Fibroblast of lung (primary cell): ENCODE measurements around the gene SORCS2. TPM values are rescaled to one million over a fixed set of nuclear protein-coding genes. Genes with fewer than 3 reads are reported as not detected.

Experiments used
- DNase-seq, 2 donors: peaks; one replicate each; pipeline versions ENCODE4 v3.0.0 to v3.0.0-alpha.2; 2010; ENCODE audit warnings: low read depth in 2 of 2
- H2AFZ ChIP-seq: 2 replicates; pipeline ENCODE4 v1.5.1; 2012; ENCODE audit warnings: low read length, control low read depth, inconsistent platforms
- H3K27ac ChIP-seq: 2 replicates; pipeline ENCODE4 v1.5.1; 2011; ENCODE audit warnings: low read length, control low read depth; ENCODE audit not compliant: insufficient read depth
- H3K27me3 ChIP-seq: 2 replicates; pipeline ENCODE4 v1.5.1; 2011; ENCODE audit warnings: mild to moderate bottlenecking, low read length; ENCODE audit not compliant: control insufficient read depth, insufficient read depth
- H3K36me3 ChIP-seq: 2 replicates; pipeline ENCODE4 v1.5.1; 2011; ENCODE audit warnings: low read length; ENCODE audit not compliant: control insufficient read depth, insufficient read depth
- H3K4me1 ChIP-seq: 2 replicates; pipeline ENCODE4 v1.5.1; 2011; ENCODE audit warnings: low read length; ENCODE audit not compliant: control insufficient read depth, insufficient read depth; ENCODE audit errors: extremely low read depth
- H3K4me2 ChIP-seq: 2 replicates; pipeline ENCODE4 v1.5.1; 2011; ENCODE audit warnings: low read length, control low read depth; ENCODE audit not compliant: insufficient read depth; ENCODE audit errors: extremely low read depth
- H3K4me3 ChIP-seq, 4 experiments: fragments of 200-600 bp in 1 of 4; sonication (generic) in 1 of 4; replicated peaks in 1 of 4; 2 replicates each; pipeline ENCODE4 v1.5.1; 2011 to 2016; ENCODE audit warnings: low read length in 4 of 4, low read depth in 3 of 4, mild to moderate bottlenecking in 3 of 4, control low read depth in 2 of 4, inconsistent platforms in 1 of 4, mixed read lengths in 1 of 4; ENCODE audit not compliant: insufficient read depth in 1 of 4; ENCODE audit errors: control extremely low read depth in 1 of 4
- H3K79me2 ChIP-seq: 2 replicates; pipeline ENCODE4 v1.5.1; 2012; ENCODE audit warnings: mild to moderate bottlenecking, low read length, inconsistent platforms; ENCODE audit not compliant: control insufficient read depth, insufficient read depth
- H3K9ac ChIP-seq: 2 replicates; pipeline ENCODE4 v1.5.1; 2011; ENCODE audit warnings: mild to moderate bottlenecking, low read length, control low read depth; ENCODE audit not compliant: insufficient read depth
- H3K9me3 ChIP-seq: 2 replicates; pipeline ENCODE4 v1.5.1; 2012; ENCODE audit warnings: low read depth, low read length; ENCODE audit not compliant: control insufficient read depth, insufficient read depth
- H4K20me1 ChIP-seq: 2 replicates; pipeline ENCODE4 v1.5.1; 2011; ENCODE audit warnings: low read length; ENCODE audit not compliant: control insufficient read depth, insufficient read depth; ENCODE audit errors: extremely low read depth
- CTCF ChIP-seq, 2 donors: IDR thresholded peaks in 1 of 2; conservative IDR thresholded peaks in 1 of 2; 1 replicate in 1 of 2; 2 replicates in 1 of 2; pipeline ENCODE4 v1.5.1; 2011 to 2012; ENCODE audit warnings: low read length in 2 of 2, control low read depth in 1 of 2, inconsistent platforms in 1 of 2, low read depth in 1 of 2, mild to moderate bottlenecking in 1 of 2
- EZH2 ChIP-seq: IDR thresholded peaks from 2 replicates; pipeline ENCODE4 v1.5.1; 2012; ENCODE audit warnings: low read length, control low read depth, mild to moderate bottlenecking; ENCODE audit errors: missing control alignments
- polyA plus RNA-seq, 2 donors: library from polyadenylated mRNA; depleted of rRNA in 1 of 2; stranded (reverse) in 1 of 2; unstranded in 1 of 2; fragments of >200 nt; gene quantifications; 2 replicates each; pipeline ENCODE4 v1.2.1, GENCODE V29; 2011 to 2012; ENCODE audit warnings: missing spikeins in 1 of 2
- total RNA-seq: library from RNA; depleted of rRNA; stranded (reverse); fragments of >200 nt; gene quantifications from 2 replicates; pipeline ENCODE4 v1.2.1, GENCODE V29; 2014

SORCS2 gene
- total and polyA plus RNA-seq, 2 donors (not counting 1 experiment from before 2014, with no cell fraction given): 0.17 to 0.41 TPM

- H3K27me3 ChIP-seq: peaks cover 4% of the 10 kb centered on the region
- no peak overlapping the region for H3K9ac ChIP-seq
- TF ChIP-seq CTCF (conservative IDR thresholded peaks at IDR 0.05 in 1 of 2, IDR thresholded peaks at IDR 0.05 in 1 of 2; ENCODE audit: low read depth in 1 of 2, low read length in 2 of 2) (no peak), EZH2 (no peak)
- no peak overlapping the region for H3K4me3 ChIP-seq
- H3K27ac ChIP-seq: no peak overlapping the region
- no peaks in the 10 kb centered on the region for H3K9me3 ChIP-seq
- H4K20me1 ChIP-seq: no peaks in the 10 kb centered on the region
- no peaks in the 10 kb centered on the region for H3K36me3 ChIP-seq
- H3K79me2 ChIP-seq: no peaks in the 10 kb centered on the region
- H3K4me1 ChIP-seq: no peaks in the 10 kb centered on the region
- DNase-seq: no peak
- no peak overlapping the region for H3K4me2 ChIP-seq
- H2AFZ ChIP-seq: no peak overlapping the region
These were observed 222.6 kb downstream of the SORCS2 start for GRCh38 chr4:7414736-7415510.

GRCh38 chr4:7415927-7416686 lies 223.8 kb downstream of the SORCS2 start:
- no peak overlapping the region for H3K4me2 ChIP-seq
- H3K27me3 ChIP-seq: peaks cover 4% of the 10 kb centered on the region
- H3K79me2 ChIP-seq: no peaks in the 10 kb centered on the region
- no peak overlapping the region for H2AFZ ChIP-seq
- no peak for DNase-seq
- H3K36me3 ChIP-seq: no peaks in the 10 kb centered on the region
- no peak overlapping the region for H3K27ac ChIP-seq
- no peaks in the 10 kb centered on the region for H3K4me1 ChIP-seq
- no peaks in the 10 kb centered on the region for H4K20me1 ChIP-seq
- no peak for TF ChIP-seq CTCF (conservative IDR thresholded peaks at IDR 0.05 in 1 of 2, IDR thresholded peaks at IDR 0.05 in 1 of 2; ENCODE audit: low read depth in 1 of 2, low read length in 2 of 2)
- no peak for TF ChIP-seq EZH2
- H3K9ac ChIP-seq: no peak overlapping the region
- no peak overlapping the region for H3K4me3 ChIP-seq
- H3K9me3 ChIP-seq: no peaks in the 10 kb centered on the region

- no peak for DNase-seq
- Histone ChIP-seq H3K9ac (no peak overlapping the region), H3K4me3 (no peak overlapping the region), H4K20me1 (no peaks in the 10 kb centered on the region), H2AFZ (no peak overlapping the region), H3K4me1 (no peaks in the 10 kb centered on the region), H3K27me3 (no peaks in the 10 kb centered on the region), H3K36me3 (no peaks in the 10 kb centered on the region), H3K9me3 (no peaks in the 10 kb centered on the region), H3K4me2 (no peak overlapping the region), H3K27ac (no peak overlapping the region), H3K79me2 (no peaks in the 10 kb centered on the region)
- TF ChIP-seq CTCF (conservative IDR thresholded peaks at IDR 0.05 in 1 of 2, IDR thresholded peaks at IDR 0.05 in 1 of 2; ENCODE audit: low read depth in 1 of 2, low read length in 2 of 2) (no peak), EZH2 (no peak)
These were observed 224.6 kb downstream of the SORCS2 start for GRCh38 chr4:7416745-7417432.
